CD4-positive, alpha-beta memory T cell (primary cell): ENCODE measurements around the gene ZBTB17. TPM values are rescaled to one million over a fixed set of nuclear protein-coding genes. Genes with fewer than 3 reads are reported as not detected.

ENCODE experiments used
- CTCF ChIA-PET: fragments of 350-600 bp; sonication (Branson Sonifier 250); formaldehyde crosslinking; loops from one replicate; lab custom pipeline; 2021; ENCODE audit warnings: inconsistent platforms; ENCODE audit not compliant: partially characterized antibody; lab: Charles Lee
- POLR2A ChIA-PET: fragments of 350-600 bp; sonication (Branson Sonifier 250); formaldehyde crosslinking; loops from one replicate; lab custom pipeline; 2021; ENCODE audit not compliant: partially characterized antibody; lab: Charles Lee
- DNase-seq, 5 donors: peaks; one replicate each; pipeline versions ENCODE4 v3.0.0 to v3.0.0-alpha.2; 2020 to 2022; ENCODE audit warnings: mixed read lengths in 1 of 5
- H3K27ac ChIP-seq: one replicate; pipeline ENCODE4 v1.7.0; 2013; ENCODE audit warnings: low read depth, low read length
- H3K27me3 ChIP-seq: 2 replicates; pipeline ENCODE4 v1.7.0; 2013; ENCODE audit warnings: mild to moderate bottlenecking, low read length, moderate library complexity; ENCODE audit not compliant: insufficient read depth
- H3K36me3 ChIP-seq: 2 replicates; pipeline ENCODE4 v1.7.0; 2013; ENCODE audit warnings: mild to moderate bottlenecking, low read length, moderate library complexity; ENCODE audit not compliant: insufficient read depth
- H3K4me1 ChIP-seq: 2 replicates; pipeline ENCODE4 v1.7.0; 2013; ENCODE audit warnings: mild to moderate bottlenecking, low read length, moderate library complexity; ENCODE audit not compliant: insufficient read depth
- H3K4me3 ChIP-seq, 2 donors: one replicate each; pipeline ENCODE4 v1.7.0; 2013; ENCODE audit warnings: low read length in 2 of 2, mild to moderate bottlenecking in 1 of 2
- H3K9me3 ChIP-seq, 2 donors: one replicate each; pipeline ENCODE4 v1.7.0; 2013; ENCODE audit warnings: low read length in 2 of 2, control low read depth in 1 of 2; ENCODE audit not compliant: control insufficient read depth in 1 of 2
- H3K27ac Mint-ChIP-seq, 7 donors: one replicate each; pipeline ENCODE4 v1.8.0; 2020 to 2021; ENCODE audit warnings: mixed read lengths in 7 of 7, mild to moderate bottlenecking in 6 of 7, inconsistent platforms in 3 of 7, moderate library complexity in 3 of 7
- H3K27me3 Mint-ChIP-seq, 2 donors: one replicate each; pipeline ENCODE4 v1.8.0; 2020 to 2021; ENCODE audit warnings: mixed read lengths in 2 of 2
- H3K36me3 Mint-ChIP-seq, 2 donors: one replicate each; pipeline ENCODE4 v1.8.0; 2020 to 2021; ENCODE audit warnings: mixed read lengths in 2 of 2, inconsistent platforms in 1 of 2, mild to moderate bottlenecking in 1 of 2
- H3K4me1 Mint-ChIP-seq, 4 donors: one replicate each; pipeline ENCODE4 v1.8.0; 2020 to 2021; ENCODE audit warnings: mixed read lengths in 4 of 4, mild to moderate bottlenecking in 1 of 4
- H3K4me3 Mint-ChIP-seq, 8 donors: one replicate each; pipeline ENCODE4 v1.8.0; 2020 to 2021; ENCODE audit warnings: mixed read lengths in 8 of 8, mild to moderate bottlenecking in 7 of 8, moderate library complexity in 6 of 8, inconsistent platforms in 3 of 8
- H3K9me3 Mint-ChIP-seq, 8 donors: one replicate each; pipeline ENCODE4 v1.8.0; 2020 to 2021; ENCODE audit warnings: mixed read lengths in 8 of 8, mild to moderate bottlenecking in 5 of 8, inconsistent platforms in 3 of 8, moderate library complexity in 1 of 8
- intact Hi-C: fragments of 100-400 bp; cut with micrococcal nuclease; formaldehyde crosslinking; loops from one replicate; pipeline ENCODE4 v1.15.1; 2023
- polyA plus RNA-seq, 2 donors: library from polyadenylated mRNA; unstranded; fragments of 300-500 nt; fragmentation: Illumina TruSeq; gene quantifications; one replicate each; pipeline ENCODE4 v1.2.3, GENCODE V29; 2021
- total RNA-seq, 2 experiments: library from RNA; stranded (reverse); gene quantifications; one replicate each; pipeline ENCODE4 v1.2.3, GENCODE V29; 2021

Gene ZBTB17
- total and polyA plus RNA-seq, 4 experiments from 2014 or later = 5.2 to 61.0 (median 38.4) TPM

DNA sequence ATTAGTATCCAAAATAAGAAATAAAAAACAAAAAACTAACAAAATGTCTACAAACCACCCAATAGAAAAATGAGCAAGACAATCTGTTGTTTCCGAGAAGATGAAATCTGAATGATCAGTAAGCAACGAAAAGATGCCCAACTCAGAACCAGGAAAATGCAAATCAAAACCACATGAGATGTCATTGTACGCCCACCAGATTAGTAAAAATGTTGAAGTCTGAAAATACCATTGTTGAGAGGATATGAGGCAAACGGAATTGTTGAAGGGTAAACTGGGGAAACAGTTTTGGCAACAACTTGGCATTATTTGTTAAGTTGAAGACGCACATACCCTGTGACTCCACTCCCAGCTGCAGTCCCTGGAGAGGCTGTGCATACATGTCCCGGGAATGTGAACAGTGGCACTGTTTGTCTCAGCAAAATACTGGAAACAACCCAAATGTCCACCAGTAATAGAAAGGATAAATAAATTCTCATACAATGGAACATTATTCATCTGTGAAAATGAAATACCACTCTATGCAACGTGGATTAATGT lies 10.6 kb downstream of the ZBTB17 start:
- no peak for DNase-seq
- Histone ChIP-seq H3K9me3 (no peaks in the 10 kb centered on the region), H3K4me3 (no peak overlapping the region), H3K36me3 (peaks cover 15% of the 10 kb centered on the region), H3K27me3 (no peaks in the 10 kb centered on the region), H3K27ac (peak overlapping the region; percentile 32), H3K4me1 (peaks cover 47% of the 10 kb centered on the region)
- H3K27me3 Mint-ChIP-seq = no peaks in the 10 kb centered on the region
- H3K4me3 Mint-ChIP-seq = peak overlapping the region; percentile 17 to 91 (median 82)
- peaks cover 42 to 74% (median 59%) of the 10 kb centered on the region in 4 donors for H3K4me1 Mint-ChIP-seq
- H3K36me3 Mint-ChIP-seq = peaks cover 17 to 23% of the 10 kb centered on the region in 2 donors
- POLR2A ChIA-PET = interaction anchor here (0.6 to 1.4 kb wide), 3 partner anchors 9 to 55 kb away, joined by 3 to 4 read pairs (median 3); partner anchors contain the start of gene ZBTB17
- H3K9me3 Mint-ChIP-seq = no peaks in the 10 kb centered on the region
- intact Hi-C loops = no loop called here
- CTCF ChIA-PET = interaction anchor here (1.0 to 2.5 kb wide), 2 partner anchors 11 kb away, joined by 3 to 10 read pairs; partner anchors contain the start of gene ZBTB17
- H3K27ac Mint-ChIP-seq = peak overlapping the region; percentile 65 to 93 (median 89)

DNA sequence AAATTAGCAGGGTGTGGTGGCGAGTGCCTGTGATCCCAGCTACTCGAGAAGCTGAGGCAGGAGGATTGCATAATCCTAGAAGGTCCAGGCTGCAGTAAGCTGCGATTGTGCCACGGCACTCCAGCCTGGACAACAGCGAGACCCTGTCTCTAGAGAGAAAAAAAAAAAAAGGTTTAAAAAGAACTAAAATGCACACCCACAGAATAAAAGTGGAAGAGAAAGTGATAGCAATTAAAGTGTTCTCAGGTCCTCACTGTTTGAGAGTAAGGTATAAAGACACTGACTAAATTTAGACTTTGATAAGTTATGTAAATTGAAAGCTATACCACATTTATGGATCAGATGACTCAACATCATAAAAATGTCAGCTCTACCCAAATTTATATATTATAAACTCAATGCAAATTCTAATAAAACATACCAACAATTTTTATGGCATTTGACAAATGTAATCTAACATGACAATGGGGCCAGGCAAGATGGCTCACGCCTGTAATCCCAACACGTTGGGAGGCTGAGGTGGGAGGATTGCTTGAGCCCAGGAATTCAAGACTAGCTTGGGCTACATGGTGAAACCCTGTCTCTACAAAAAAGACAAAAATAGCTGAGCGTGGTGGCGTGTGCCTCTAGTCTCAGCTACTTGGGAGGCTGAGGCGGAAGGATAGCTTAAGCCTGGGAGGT lies 11.8 kb downstream of the ZBTB17 start:
- Mint-ChIP-seq H3K27me3 (no peaks in the 10 kb centered on the region), H3K36me3 (peaks cover 10 to 18% of the 10 kb centered on the region in 2 donors), H3K9me3 (no peaks in the 10 kb centered on the region), H3K4me3 (peak overlapping the region; percentile 9 to 86 (median 70)), H3K27ac (peak overlapping the region; percentile 70 to 88 (median 83)), H3K4me1 (peaks cover 46 to 83% (median 62%) of the 10 kb centered on the region in 4 donors)
- intact Hi-C loops = no loop called here
- CTCF ChIA-PET = interaction anchor here (1.0 to 2.5 kb wide), 2 partner anchors 12 to 44 kb away, joined by 3 to 10 read pairs; partner anchors contain the start of gene ZBTB17
- POLR2A ChIA-PET = interaction anchor here (0.7 to 1.8 kb wide), 2 partner anchors 8 to 12 kb away, joined by 3 to 10 read pairs; partner anchors contain the start of gene ZBTB17
- Histone ChIP-seq H3K9me3 (no peaks in the 10 kb centered on the region), H3K4me3 (no peak overlapping the region), H3K27me3 (no peaks in the 10 kb centered on the region), H3K36me3 (peaks cover 8% of the 10 kb centered on the region), H3K27ac (peak overlapping the region; percentile 10), H3K4me1 (peaks cover 54% of the 10 kb centered on the region)
- no peak for DNase-seq

DNA sequence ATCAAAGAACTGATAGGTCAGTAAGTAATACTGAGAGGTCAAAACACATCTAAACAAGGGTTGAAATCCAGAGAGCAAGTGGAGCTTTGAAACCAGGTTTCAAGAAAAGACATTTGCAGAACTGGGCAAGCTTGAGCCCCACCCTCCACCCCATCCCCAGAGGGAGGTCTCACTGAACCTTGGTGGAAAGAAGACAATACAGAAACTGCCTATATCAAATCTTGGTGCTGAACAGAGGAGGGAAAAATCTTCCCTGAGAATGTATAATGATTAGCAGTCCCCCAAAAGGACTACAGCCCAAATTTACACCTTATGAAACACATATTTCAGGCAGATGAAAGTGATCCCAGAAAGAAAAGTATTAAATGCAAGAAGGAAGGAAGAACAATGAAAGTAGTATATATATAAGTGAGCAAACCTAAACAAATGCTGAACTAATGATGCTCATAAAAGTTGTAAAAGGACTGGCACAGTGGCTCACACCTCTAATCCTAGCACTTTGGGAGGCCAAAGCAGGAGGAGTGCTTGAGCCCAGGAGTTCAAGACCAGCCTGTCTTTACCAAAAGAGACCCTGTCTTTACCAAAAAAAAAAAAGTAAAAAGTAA lies 12.4 kb downstream of the ZBTB17 start:
- POLR2A ChIA-PET = interaction anchor here (1.8 kb wide), 1 partner anchor 12 kb away, joined by 10 read pairs; the partner anchor contains the start of gene ZBTB17
- Mint-ChIP-seq H3K27ac (peak overlapping the region; percentile 42 to 83 (median 60)), H3K9me3 (no peaks in the 10 kb centered on the region), H3K36me3 (peaks cover 10 to 19% of the 10 kb centered on the region in 2 donors), H3K4me3 (peak overlapping the region; percentile 2 to 77 (median 60)), H3K27me3 (no peaks in the 10 kb centered on the region), H3K4me1 (peaks cover 46 to 88% (median 64%) of the 10 kb centered on the region in 4 donors)
- Histone ChIP-seq H3K36me3 (peaks cover 3% of the 10 kb centered on the region), H3K4me3 (no peak overlapping the region), H3K4me1 (peaks cover 56% of the 10 kb centered on the region), H3K9me3 (no peaks in the 10 kb centered on the region), H3K27ac (peak overlapping the region; percentile 7), H3K27me3 (no peaks in the 10 kb centered on the region)
- no peak for DNase-seq
- intact Hi-C loops = no loop called here
- CTCF ChIA-PET = interaction anchor here (2.5 kb wide), 1 partner anchor 13 kb away, joined by 10 read pairs; the partner anchor contains the start of gene ZBTB17

DNA sequence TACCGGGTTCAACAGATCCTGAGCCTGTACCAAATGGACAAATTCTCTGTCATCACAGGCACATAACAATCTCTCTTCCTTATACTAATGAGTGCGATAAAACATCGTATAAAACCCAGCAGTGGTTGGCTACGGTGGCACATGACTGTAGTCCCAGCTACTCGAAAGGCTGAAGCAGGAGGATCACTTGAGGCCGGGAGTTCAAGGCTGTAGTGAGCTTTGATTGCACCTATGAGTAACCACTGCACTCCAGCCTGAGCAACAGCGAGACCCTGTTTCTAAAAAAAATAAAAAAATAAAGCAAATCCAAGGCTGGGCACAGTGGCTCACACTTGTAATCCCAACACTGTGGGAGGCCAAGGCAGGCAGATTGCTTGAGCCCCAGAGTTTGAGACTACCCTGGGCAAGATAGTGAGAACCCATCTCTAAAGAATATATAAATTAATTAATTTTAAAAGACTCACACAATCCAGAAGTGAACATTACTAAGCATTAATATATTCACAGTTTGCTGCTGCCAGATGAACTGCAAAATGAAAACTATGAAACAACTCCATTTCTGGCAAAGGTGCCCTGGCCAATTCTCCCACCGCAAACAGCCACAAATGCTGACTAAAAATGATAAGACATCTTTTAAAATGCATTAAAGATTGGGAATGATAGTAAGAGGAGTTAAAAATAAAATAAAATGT lies 13.1 kb downstream of the ZBTB17 start:
- intact Hi-C loops = no loop called here
- H3K36me3 ChIP-seq = peaks cover 2% of the 10 kb centered on the region
- peak overlapping the region; percentile 7 for H3K27ac ChIP-seq
- CTCF ChIA-PET = interaction anchor here (2.5 kb wide), 1 partner anchor 14 kb away, joined by 10 read pairs; the partner anchor contains the start of gene ZBTB17
- H3K4me1 Mint-ChIP-seq = peaks cover 44 to 87% (median 62%) of the 10 kb centered on the region in 4 donors
- peak overlapping the region in 5 of 7 donors; percentile 6 to 70 (median 55) for H3K27ac Mint-ChIP-seq
- H3K9me3 ChIP-seq = no peaks in the 10 kb centered on the region
- H3K4me3 ChIP-seq = no peak overlapping the region
- POLR2A ChIA-PET = interaction anchor here (1.8 kb wide), 1 partner anchor 13 kb away, joined by 10 read pairs; the partner anchor contains the start of gene ZBTB17
- H3K9me3 Mint-ChIP-seq = no peaks in the 10 kb centered on the region
- peaks cover 4 to 17% of the 10 kb centered on the region in 2 donors for H3K36me3 Mint-ChIP-seq
- no peak for DNase-seq
- peak overlapping the region in 2 of 8 donors; percentile 18 to 77 for H3K4me3 Mint-ChIP-seq
- H3K4me1 ChIP-seq = peaks cover 58% of the 10 kb centered on the region
- no peaks in the 10 kb centered on the region for H3K27me3 ChIP-seq
- H3K27me3 Mint-ChIP-seq = no peaks in the 10 kb centered on the region

DNA sequence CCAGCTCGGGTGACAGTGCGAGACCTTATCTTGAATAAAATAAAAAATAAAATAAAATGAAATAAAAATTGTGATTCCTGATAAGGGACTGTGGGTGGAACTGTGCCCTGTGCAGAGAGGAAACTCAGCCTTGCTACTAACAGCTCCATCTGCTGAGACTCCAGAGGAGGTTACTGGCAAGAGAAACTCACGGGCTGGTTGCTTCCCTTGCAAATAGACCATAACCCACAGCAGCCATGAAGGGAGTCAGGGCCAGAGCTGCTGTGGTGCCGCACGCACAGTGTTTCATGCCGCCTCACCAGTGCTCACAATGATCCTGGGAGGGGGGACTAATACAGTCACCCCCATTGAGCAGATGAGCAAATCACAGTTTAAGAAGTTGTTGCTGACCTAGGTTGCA lies 13.7 kb downstream of the ZBTB17 start:
- H3K27ac ChIP-seq = no peak overlapping the region
- no peak overlapping the region for H3K4me3 Mint-ChIP-seq

DNA sequence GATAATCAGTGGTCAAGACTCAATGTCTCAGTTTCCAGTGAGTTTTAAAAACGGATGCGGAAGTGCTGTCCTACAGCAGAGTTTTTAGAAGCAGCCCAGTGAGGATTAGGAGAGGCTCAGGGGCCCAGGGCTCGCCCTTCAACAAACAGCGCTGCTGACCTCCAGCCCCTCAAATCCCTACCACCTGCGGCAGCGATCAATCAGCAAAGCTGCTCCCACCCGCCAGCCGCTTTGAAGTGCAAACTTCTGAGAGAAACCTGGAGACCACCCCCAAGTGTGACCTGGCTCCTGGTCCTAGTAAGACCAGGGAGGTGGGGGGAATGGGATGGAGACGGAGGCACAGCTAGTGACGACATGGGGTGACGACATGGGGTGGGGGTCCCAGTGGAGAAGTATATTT lies 14.4 kb downstream of the ZBTB17 start:
- intact Hi-C loops = no loop called here
- Mint-ChIP-seq H3K9me3 (no peaks in the 10 kb centered on the region), H3K27ac (no peak overlapping the region), H3K4me1 (peaks cover 42 to 84% (median 62%) of the 10 kb centered on the region in 4 donors), H3K27me3 (no peaks in the 10 kb centered on the region), H3K4me3 (peak overlapping the region in 1 of 8 donors; percentile 13), H3K36me3 (peaks cover 7 to 23% of the 10 kb centered on the region in 2 donors)
- no peaks in the 10 kb centered on the region for H3K27me3 ChIP-seq
- H3K4me1 ChIP-seq = peaks cover 53% of the 10 kb centered on the region
- peaks cover 6% of the 10 kb centered on the region for H3K36me3 ChIP-seq
- no peak overlapping the region for H3K4me3 ChIP-seq
- H3K9me3 ChIP-seq = no peaks in the 10 kb centered on the region
- ChIA-PET POLR2A (no interaction called here), CTCF (interaction anchor here (1.1 kb wide), 1 partner anchor 146 kb away, joined by 3 read pairs; no protein-coding TSS in a partner anchor)
- no peak for DNase-seq
- H3K27ac ChIP-seq = no peak overlapping the region

More for the DNA sequence above, 13.7 kb downstream of the ZBTB17 start:
- no peaks in the 10 kb centered on the region for H3K27me3 Mint-ChIP-seq
- intact Hi-C loops = no loop called here
- Histone ChIP-seq H3K4me3 (no peak overlapping the region), H3K9me3 (no peaks in the 10 kb centered on the region), H3K4me1 (peaks cover 57% of the 10 kb centered on the region), H3K27me3 (no peaks in the 10 kb centered on the region), H3K36me3 (peaks cover 6% of the 10 kb centered on the region)
- POLR2A ChIA-PET = no interaction called here
- H3K4me1 Mint-ChIP-seq = peaks cover 44 to 87% (median 63%) of the 10 kb centered on the region in 4 donors
- H3K27ac Mint-ChIP-seq = peak overlapping the region in 2 of 7 donors; percentile 30 to 37
- CTCF ChIA-PET = no interaction called here
- no peak for DNase-seq
- peaks cover 4 to 22% of the 10 kb centered on the region in 2 donors for H3K36me3 Mint-ChIP-seq
- H3K9me3 Mint-ChIP-seq = no peaks in the 10 kb centered on the region
